H1 (cell line): ENCODE measurements around the gene GRAMD2A. TPM values are rescaled to one million over a fixed set of nuclear protein-coding genes. Genes with fewer than 3 reads are reported as not detected.

ENCODE experiments used
- ASH2L ChIP-seq: fragments of 200-600, 300-600 bp; sonication (generic); IDR thresholded peaks from one replicate; pipeline ENCODE4 v1.7.1; 2017; ENCODE audit warnings: low read length
- CEBPB ChIP-seq: IDR thresholded peaks from 2 replicates; pipeline ENCODE4 v1.6.1; 2012; ENCODE audit warnings: low read depth, low read length
- JUND ChIP-seq: IDR thresholded peaks from 2 replicates; pipeline ENCODE4 v1.6.1; 2011; ENCODE audit warnings: mild to moderate bottlenecking, improper control_type of control experiment, low read length
- SP2 ChIP-seq: IDR thresholded peaks from 2 replicates; pipeline ENCODE4 v1.6.1; 2012; ENCODE audit warnings: mild to moderate bottlenecking, low read length, inconsistent platforms
- SP4 ChIP-seq: IDR thresholded peaks from 2 replicates; pipeline ENCODE4 v1.6.1; 2012; ENCODE audit warnings: low read length, inconsistent platforms
- polyA plus RNA-seq, 7 experiments: library from polyadenylated mRNA; depleted of rRNA in 3 of 7; stranded (reverse) in 5 of 7; unstranded in 2 of 7; fragments of >200 nt in 5 of 7; fragments of 200-250 nt in 2 of 7; gene quantifications; 1 replicate in 5 of 7; 2 replicates in 1 of 7; 4 replicates in 1 of 7; pipeline versions ENCODE4 v1.2.1 to v1.2.3, GENCODE V29; 2011 to 2013; ENCODE audit warnings: missing spikeins in 2 of 7, mixed read lengths in 2 of 7
- total RNA-seq: library from RNA; stranded (reverse); fragmentation: NEBNext Ultra II Directional; extraction: Animal tissue kit (Norgen Biotek cat#: 25700); gene quantifications from 2 replicates; pipeline ENCODE4 v1.2.1, GENCODE V29; 2021

GRAMD2A gene
- total and polyA plus RNA-seq, 2 of the 8 experiments (the other 6 are each of a cell fraction or from before 2014, with no cell fraction given): 0.57 to 1.5 TPM

DNA sequence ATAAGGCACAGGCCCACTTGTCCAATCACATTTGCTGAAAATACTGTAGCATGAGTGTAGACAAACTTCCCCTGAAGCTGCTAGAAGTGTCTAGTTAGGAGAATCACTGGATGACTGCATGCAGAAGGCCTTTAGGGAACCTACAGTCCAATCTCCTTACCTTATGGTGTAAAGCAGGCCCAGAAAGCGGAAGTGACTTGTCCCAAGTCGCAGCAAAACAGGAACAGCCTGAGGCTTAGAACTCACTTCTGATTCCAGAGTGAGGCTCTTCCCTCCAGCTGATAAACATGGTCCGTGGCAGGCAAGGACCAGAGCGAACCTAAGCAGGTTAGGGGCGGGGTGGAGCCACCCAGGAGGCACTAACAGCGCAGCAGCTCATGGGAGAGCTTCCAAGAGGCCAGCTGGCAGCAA, 2.5 kb downstream of the GRAMD2A start (continued):
- TF ChIP-seq JUND (no peak), SP2 (no peak), SP4 (no peak), ASH2L (no peak), CEBPB (no peak)
